ENCODE measurements around the gene IGIP.

GRCh38 chr5:140162781-140163180 lies 37.0 kb downstream of the IGIP start:
- TF ChIP-seq TEAD4 (IDR thresholded peaks at IDR 0.05) = no peak
- no peak for TF ChIP-seq TAF1 (IDR thresholded peaks at IDR 0.05; ENCODE audit: low read depth)
- no peak for TF ChIP-seq MAX (IDR thresholded peaks at IDR 0.05)
- no peak for TF ChIP-seq RAD21 (IDR thresholded peaks at IDR 0.05; ENCODE audit: low read depth)
- TF ChIP-seq CREB1 (IDR thresholded peaks at IDR 0.05; ENCODE audit: low read depth) = no peak
- no peak for TF ChIP-seq REST (IDR thresholded peaks at IDR 0.05; ENCODE audit: low read depth)
- TF ChIP-seq YY1 (IDR thresholded peaks at IDR 0.05; ENCODE audit: low read depth) = no peak

Data from Ishikawa (cell line).